Lower leg skin (tissue), 4 donors: ENCODE results near the gene WNT7A. TPM values are rescaled to one million over a fixed set of nuclear protein-coding genes. Genes with fewer than 3 reads are reported as not detected.

ENCODE experiments used
- DNase-seq, 2 donors: peaks; one replicate each; pipeline ENCODE4 v3.0.0-alpha.2; 2019; ENCODE audit warnings: low spot score in 2 of 2
- H3K4me3 ChIP-seq: fragments of 200-600 bp; sonication (generic); 2 replicates; pipeline ENCODE4 v1.5.1; 2017; ENCODE audit warnings: mild to moderate bottlenecking, low read depth; ENCODE audit not compliant: poor library complexity, severe bottlenecking
- POLR2A ChIP-seq, 2 donors: fragments of 450-650 bp; IDR thresholded peaks; one replicate each; pipeline ENCODE4 v1.6.1; 2016 to 2017; ENCODE audit warnings: antibody characterized with exemption in 2 of 2, mild to moderate bottlenecking in 1 of 2, moderate library complexity in 1 of 2
- WGBS, 2 donors: methylation state at CpG; one replicate each; pipeline ENCODE4 v1.1.5; 2018; 5-methylcytosine and 5-hydroxymethylcytosine counted together
- intact Hi-C: fragments of 100-400 bp; cut with DNase I; formaldehyde crosslinking; loops from one replicate; pipeline ENCODE4 v1.15.0; 2023; ENCODE audit warnings: low total_unique reads
- total RNA-seq, 4 donors: library from RNA; depleted of rRNA; stranded (reverse); fragments of >200 nt; gene quantifications; one replicate each; pipeline ENCODE4 v1.1.0, GENCODE V29; 2016
- TF ChIP-seq, protein P1 (sequence below), 3 donors: fragments of 450-650 bp; IDR thresholded peaks; one replicate each; pipeline ENCODE4 v1.5.1; 2016; ENCODE audit warnings: antibody characterized with exemption in 3 of 3, mild to moderate bottlenecking in 3 of 3, moderate library complexity in 2 of 3

WNT7A gene
- total RNA-seq, 4 donors from 2014 or later: 0.49 to 2.4 (median 0.68) TPM

DNA sequence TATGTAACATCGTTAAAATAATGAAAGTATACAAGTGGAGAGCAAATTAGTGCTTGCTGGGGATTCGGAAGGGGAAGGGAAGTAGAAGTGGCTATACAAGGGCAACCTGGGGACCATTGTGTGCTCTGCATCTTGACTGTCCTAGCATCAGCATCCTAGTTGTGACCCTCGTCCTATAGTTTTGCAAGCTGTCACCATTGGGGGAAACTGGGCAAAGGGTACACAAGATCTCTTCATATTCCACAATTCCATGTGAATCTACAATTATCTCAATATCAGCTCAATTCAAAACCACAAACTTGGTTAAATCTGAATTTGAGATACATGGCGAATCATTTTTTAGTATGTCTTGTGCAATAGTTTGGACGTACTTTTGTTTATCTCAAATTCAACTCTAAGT, 30.9 kb downstream of the WNT7A start:
- intact Hi-C loops: no loop called here
- TF ChIP-seq, protein P1, sequence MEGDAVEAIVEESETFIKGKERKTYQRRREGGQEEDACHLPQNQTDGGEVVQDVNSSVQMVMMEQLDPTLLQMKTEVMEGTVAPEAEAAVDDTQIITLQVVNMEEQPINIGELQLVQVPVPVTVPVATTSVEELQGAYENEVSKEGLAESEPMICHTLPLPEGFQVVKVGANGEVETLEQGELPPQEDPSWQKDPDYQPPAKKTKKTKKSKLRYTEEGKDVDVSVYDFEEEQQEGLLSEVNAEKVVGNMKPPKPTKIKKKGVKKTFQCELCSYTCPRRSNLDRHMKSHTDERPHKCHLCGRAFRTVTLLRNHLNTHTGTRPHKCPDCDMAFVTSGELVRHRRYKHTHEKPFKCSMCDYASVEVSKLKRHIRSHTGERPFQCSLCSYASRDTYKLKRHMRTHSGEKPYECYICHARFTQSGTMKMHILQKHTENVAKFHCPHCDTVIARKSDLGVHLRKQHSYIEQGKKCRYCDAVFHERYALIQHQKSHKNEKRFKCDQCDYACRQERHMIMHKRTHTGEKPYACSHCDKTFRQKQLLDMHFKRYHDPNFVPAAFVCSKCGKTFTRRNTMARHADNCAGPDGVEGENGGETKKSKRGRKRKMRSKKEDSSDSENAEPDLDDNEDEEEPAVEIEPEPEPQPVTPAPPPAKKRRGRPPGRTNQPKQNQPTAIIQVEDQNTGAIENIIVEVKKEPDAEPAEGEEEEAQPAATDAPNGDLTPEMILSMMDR (IDR thresholded peaks at IDR 0.05): no peak
- no peak for TF ChIP-seq POLR2A (IDR thresholded peaks at IDR 0.05)
- WGBS, 2 donors: 78 to 86% methylated on average over 5 of the region's 5 CpGs
- DNase-seq: no peak
- no peak overlapping the region for H3K4me3 ChIP-seq

DNA sequence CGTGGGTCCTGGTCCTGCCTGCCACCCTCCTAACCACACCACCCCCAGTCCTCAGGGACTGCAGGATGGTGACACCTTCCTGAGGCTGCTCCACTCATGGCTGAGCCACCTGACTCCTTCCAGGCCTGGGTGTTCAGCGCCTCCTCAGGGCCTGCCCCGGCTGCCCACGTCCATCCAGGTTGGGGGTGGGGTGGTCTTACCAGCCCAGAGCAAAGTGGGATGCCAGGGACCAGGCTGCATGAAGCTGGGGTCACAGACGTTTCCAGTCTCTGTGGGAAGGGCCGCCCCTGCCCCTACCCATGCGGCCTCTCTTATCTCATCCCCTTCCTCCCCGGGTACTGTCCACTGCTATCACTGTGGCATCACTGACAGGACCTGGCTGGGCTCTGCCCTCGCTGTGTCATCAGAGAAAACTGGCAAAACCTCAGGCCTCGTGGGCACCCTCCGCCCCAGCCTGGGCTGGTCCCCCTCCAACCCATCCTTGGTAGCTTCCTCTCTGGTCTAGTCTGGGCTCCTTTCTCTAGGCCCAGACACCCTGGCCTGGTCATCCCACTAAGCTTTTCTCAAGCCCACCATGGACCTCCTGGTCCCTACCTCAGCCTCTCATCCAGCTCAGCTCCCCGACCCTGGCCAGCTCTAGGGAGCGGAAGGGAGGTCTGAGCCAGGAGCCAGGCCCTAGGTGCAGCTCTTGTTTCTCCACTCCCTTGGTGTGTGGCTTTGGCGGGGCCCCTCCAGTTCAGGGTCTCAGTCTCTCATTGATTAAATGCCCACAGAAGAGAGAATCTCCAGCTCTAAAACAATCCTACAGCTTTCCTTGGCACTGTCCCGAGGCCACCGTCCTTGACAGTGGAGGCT, 32.9 kb downstream of the WNT7A start:
- intact Hi-C loops: no loop called here
- WGBS, 2 donors: 73 to 78% methylated on average over 16 of the region's 16 CpGs

DNA sequence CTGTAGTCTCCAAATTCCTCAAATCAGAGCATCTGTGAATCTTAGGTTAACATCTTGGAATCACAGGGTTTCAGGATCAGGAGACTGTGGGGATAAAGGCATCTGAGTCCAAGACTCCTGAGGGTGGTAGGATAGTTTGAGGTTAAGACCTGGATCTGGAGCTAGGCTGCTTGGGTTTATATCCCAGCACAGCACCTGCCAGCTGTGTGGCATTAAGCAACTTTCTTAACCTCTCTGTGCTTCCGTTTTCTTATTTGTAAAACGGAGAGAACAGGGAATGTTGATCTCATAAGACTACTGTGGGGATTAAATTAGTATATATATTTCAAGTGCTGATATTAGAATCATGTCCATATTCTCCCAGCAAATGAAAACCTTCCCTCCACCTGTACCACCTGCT, 33.6 kb downstream of the WNT7A start:
- 82 to 89% methylated on average over 2 of the region's 2 CpGs for WGBS, 2 donors
- no peak overlapping the region for H3K4me3 ChIP-seq
- intact Hi-C loops: no loop called here
- TF ChIP-seq, protein P1 (IDR thresholded peaks at IDR 0.05): no peak
- TF ChIP-seq POLR2A (IDR thresholded peaks at IDR 0.05): no peak
- no peak for DNase-seq

More for the DNA sequence above, 32.9 kb downstream of the WNT7A start:
- TF ChIP-seq, protein P1 (IDR thresholded peaks at IDR 0.05): no peak
- TF ChIP-seq POLR2A (IDR thresholded peaks at IDR 0.05): no peak
- no peak overlapping the region for H3K4me3 ChIP-seq
- no peak for DNase-seq

GRCh38 chr3:13845806-13846205, 34.1 kb downstream of the WNT7A start:
- no peak overlapping the region for H3K4me3 ChIP-seq
- TF ChIP-seq POLR2A (IDR thresholded peaks at IDR 0.05): no peak
- intact Hi-C loops: no loop called here
- DNase-seq: no peak
- WGBS, 2 donors: 83 to 91% methylated on average over 7 of the region's 7 CpGs

GRCh38 chr3:13844911-13845310, 35.0 kb downstream of the WNT7A start:
- H3K4me3 ChIP-seq: no peak overlapping the region
- DNase-seq: no peak
- intact Hi-C loops: no loop called here
- TF ChIP-seq POLR2A (IDR thresholded peaks at IDR 0.05): no peak
- TF ChIP-seq, protein P1 (IDR thresholded peaks at IDR 0.05): no peak
- WGBS, 2 donors: 74 to 81% methylated on average over 10 of the region's 10 CpGs

- no peak for DNase-seq
- 90 to 96% methylated on average over 5 of the region's 5 CpGs for WGBS, 2 donors
- no peak overlapping the region for H3K4me3 ChIP-seq
- TF ChIP-seq, protein P1 (IDR thresholded peaks at IDR 0.05): no peak
- no peak for TF ChIP-seq POLR2A (IDR thresholded peaks at IDR 0.05)
- intact Hi-C loops: no loop called here
Observed at GRCh38 chr3:13844286-13844685, 35.6 kb downstream of the WNT7A start.
